ENCODE data around the gene WDR70.
"Not testable (repeated sequence)": the region's sequence is repeated elsewhere in the genome, so short reads cannot be mapped to it uniquely, and the experiment has no call there.

WDR70 gene

DNA sequence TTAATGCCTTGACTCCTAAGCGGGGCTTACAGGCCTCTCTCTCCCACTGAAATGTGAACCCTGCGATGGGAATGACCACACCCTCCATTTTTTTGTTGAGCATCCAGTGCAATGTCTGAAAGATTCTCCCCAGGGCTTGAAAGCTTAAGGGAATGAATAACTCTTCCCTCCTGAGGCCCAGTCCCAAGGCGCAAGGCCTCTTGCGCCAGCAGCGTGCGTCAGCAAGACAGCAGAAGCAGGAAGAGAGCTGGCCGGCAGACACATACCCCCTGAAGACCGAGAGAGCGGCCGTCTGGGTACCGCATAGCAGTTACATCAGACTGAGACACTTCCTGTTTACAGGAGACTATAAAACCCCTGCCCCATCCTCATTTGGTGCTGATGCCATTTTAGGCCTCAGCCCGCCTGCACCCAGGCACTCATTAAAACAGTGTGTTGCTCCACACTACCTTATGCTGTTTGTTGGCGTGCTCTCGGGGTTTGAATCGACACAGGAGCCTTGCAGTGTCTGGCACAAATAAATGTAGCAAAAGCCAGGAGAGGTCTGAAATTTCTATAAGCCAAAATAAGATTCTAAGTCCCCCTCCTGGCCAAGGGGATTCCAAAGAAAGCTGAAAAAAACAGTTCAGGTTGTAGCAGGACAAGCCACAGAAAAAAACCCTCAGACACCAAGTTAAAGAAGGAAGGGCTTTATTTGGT, 398.5 kb downstream of the WDR70 start:
- DNase-seq (ENCODE audit: low read depth in 2 of 2), result peak; percentile 75 to 98
- TF ChIP-seq, protein P1, sequence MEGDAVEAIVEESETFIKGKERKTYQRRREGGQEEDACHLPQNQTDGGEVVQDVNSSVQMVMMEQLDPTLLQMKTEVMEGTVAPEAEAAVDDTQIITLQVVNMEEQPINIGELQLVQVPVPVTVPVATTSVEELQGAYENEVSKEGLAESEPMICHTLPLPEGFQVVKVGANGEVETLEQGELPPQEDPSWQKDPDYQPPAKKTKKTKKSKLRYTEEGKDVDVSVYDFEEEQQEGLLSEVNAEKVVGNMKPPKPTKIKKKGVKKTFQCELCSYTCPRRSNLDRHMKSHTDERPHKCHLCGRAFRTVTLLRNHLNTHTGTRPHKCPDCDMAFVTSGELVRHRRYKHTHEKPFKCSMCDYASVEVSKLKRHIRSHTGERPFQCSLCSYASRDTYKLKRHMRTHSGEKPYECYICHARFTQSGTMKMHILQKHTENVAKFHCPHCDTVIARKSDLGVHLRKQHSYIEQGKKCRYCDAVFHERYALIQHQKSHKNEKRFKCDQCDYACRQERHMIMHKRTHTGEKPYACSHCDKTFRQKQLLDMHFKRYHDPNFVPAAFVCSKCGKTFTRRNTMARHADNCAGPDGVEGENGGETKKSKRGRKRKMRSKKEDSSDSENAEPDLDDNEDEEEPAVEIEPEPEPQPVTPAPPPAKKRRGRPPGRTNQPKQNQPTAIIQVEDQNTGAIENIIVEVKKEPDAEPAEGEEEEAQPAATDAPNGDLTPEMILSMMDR (IDR thresholded peaks at IDR 0.05; ENCODE audit: low read depth, low read length), result no peak
- no peak overlapping the region for H3K4me3 ChIP-seq (replicated peaks in 1 of 2; ENCODE audit: low read depth in 2 of 2, low read length in 2 of 2)

DNA sequence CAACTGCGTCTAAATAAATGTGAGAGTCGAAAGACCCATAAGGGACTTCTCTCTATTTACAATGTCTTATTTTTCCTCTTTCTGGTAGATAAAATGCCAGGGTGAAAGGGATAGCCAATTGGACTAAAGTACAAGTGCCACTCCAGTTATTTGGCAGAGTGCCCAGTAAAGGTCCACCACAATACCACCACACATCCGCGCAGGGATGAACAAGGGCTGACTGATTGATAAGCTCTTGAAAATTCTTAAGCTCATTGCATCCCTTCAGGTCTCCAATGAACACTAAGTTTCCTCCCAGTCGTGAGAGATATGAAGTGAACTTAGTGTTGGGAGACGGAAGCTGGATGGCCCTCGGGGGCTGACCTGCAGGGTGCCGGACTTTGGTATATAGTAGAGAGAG, 402.3 kb downstream of the WDR70 start:
- H3K4me3 ChIP-seq (replicated peaks in 1 of 2; ENCODE audit: low read depth in 2 of 2, low read length in 2 of 2); DNase-seq (ENCODE audit: low read depth in 2 of 2): not testable (repeated sequence)

DNA sequence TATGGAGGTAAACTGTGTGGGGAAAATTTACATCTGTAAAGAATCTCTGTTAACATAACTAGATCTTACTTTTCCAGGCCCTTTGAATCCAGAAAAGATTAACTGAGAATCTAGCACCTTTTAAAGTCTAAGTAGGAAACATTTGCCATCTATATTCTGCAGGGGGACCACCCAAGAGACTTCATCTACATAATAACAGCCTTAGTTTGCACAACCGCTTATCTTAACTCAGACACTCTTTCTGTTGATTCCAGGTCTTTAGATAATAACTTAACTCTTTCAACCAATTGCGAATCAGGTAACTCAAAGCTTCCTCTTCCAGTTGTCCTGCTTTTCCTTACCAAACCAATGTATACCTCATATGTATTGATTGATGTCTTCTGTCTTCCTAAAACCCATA, 407.3 kb downstream of the WDR70 start:
- no peak overlapping the region for H3K4me3 ChIP-seq (replicated peaks in 1 of 2; ENCODE audit: low read depth in 2 of 2, low read length in 2 of 2)

GRCh38 chr5:37786862-37787519, 407.9 kb downstream of the WDR70 start:
- TF ChIP-seq, protein P1 (IDR thresholded peaks at IDR 0.05; ENCODE audit: low read depth, low read length), result no peak
- H3K4me3 ChIP-seq (replicated peaks in 1 of 2; ENCODE audit: low read depth in 2 of 2, low read length in 2 of 2), result no peak overlapping the region
- DNase-seq (ENCODE audit: low read depth in 2 of 2), result peak; percentile 58 to 90

More for the DNA sequence above, 407.3 kb downstream of the WDR70 start:
- no peak for DNase-seq (ENCODE audit: low read depth in 2 of 2)
- TF ChIP-seq, protein P1 (IDR thresholded peaks at IDR 0.05; ENCODE audit: low read depth, low read length), result no peak

DNA sequence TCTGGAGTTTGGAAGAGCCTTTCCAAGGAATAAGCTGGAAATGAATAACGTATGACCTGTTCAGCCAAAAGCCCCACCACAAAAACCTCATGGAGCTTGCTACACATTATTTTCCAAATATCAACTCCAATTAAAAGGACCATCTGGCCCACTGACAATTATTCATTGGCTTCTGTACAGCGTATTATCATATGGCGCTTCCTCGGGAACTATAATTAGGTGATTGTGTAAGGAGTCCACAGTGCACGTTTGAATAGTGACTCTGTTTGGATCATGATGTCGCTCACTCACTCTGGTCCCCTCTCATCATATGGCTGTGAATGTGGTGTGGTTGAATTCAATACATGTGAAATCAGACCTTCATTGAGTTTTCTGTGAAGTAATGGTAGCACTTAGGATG, 408.6 kb downstream of the WDR70 start:
- TF ChIP-seq, protein P1 (IDR thresholded peaks at IDR 0.05; ENCODE audit: low read depth, low read length), result no peak

GRCh38 chr5:37789991-37790390, 410.9 kb downstream of the WDR70 start:
- DNase-seq (ENCODE audit: low read depth in 2 of 2), result peak; percentile 46 to 72
- H3K4me3 ChIP-seq (replicated peaks in 1 of 2; ENCODE audit: low read depth in 2 of 2, low read length in 2 of 2), result no peak overlapping the region
- TF ChIP-seq, protein P1 (IDR thresholded peaks at IDR 0.05; ENCODE audit: low read depth, low read length), result no peak

More for the DNA sequence above, 408.6 kb downstream of the WDR70 start:
- no peak overlapping the region for H3K4me3 ChIP-seq (replicated peaks in 1 of 2; ENCODE audit: low read depth in 2 of 2, low read length in 2 of 2)
- DNase-seq (ENCODE audit: low read depth in 2 of 2), result no peak

DNA sequence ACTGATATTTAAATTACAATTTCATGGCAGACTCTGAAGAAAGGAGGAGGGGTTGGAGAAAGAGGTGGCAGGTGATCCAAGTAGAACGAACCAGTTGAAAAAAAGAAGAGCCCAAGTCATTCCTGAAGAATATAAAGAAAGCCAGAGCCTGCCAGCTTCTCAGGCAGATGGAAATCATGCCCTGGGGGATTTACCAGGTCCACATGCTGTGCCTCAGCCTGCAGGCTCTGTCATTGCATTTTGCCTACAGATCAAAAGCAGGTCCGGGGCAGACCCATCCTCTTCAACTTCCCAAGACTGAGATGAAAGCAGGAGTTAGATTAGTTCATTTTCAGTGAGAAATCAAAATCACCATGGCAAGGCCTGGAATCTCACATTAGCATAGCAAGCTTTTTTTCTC, 412.2 kb downstream of the WDR70 start:
- DNase-seq (ENCODE audit: low read depth in 2 of 2), result no peak
- TF ChIP-seq, protein P1 (IDR thresholded peaks at IDR 0.05; ENCODE audit: low read depth, low read length), result no peak
- H3K4me3 ChIP-seq (replicated peaks in 1 of 2; ENCODE audit: low read depth in 2 of 2, low read length in 2 of 2), result no peak overlapping the region
